ENCODE data around the gene AKR1D1.

DNA sequence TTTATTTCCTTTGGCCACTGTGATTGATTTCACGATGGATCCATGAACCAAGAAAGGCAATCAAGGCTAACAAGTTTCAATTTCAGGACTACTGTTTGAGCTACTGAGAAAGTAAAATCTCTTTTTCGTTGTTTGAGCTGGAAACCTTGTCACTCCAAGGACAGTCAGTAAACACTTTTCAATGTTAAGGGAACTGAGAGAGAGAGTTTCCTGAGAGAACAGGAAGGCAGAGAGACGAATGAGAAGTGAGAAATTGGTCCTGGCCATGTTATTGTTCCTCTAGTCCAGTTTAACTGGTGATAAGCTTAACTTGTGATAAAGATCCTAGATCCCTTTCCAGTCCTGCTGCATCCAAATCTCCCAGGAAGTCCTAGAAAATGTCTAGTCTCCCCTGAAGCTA lies 909 bp upstream of the AKR1D1 start:
- TF ChIP-seq, protein P1, sequence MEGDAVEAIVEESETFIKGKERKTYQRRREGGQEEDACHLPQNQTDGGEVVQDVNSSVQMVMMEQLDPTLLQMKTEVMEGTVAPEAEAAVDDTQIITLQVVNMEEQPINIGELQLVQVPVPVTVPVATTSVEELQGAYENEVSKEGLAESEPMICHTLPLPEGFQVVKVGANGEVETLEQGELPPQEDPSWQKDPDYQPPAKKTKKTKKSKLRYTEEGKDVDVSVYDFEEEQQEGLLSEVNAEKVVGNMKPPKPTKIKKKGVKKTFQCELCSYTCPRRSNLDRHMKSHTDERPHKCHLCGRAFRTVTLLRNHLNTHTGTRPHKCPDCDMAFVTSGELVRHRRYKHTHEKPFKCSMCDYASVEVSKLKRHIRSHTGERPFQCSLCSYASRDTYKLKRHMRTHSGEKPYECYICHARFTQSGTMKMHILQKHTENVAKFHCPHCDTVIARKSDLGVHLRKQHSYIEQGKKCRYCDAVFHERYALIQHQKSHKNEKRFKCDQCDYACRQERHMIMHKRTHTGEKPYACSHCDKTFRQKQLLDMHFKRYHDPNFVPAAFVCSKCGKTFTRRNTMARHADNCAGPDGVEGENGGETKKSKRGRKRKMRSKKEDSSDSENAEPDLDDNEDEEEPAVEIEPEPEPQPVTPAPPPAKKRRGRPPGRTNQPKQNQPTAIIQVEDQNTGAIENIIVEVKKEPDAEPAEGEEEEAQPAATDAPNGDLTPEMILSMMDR (IDR thresholded peaks at IDR 0.05; ENCODE audit: low read length): no peak
- TF ChIP-seq EZH2 (optimal IDR thresholded peaks at IDR 0.05; ENCODE audit: low read depth, low read length): no peak
